ENCODE data around the gene NUP93.
"Not testable (repeated sequence)": the region's sequence is repeated elsewhere in the genome, so short reads cannot be mapped to it uniquely, and the experiment has no call there.

- TF ChIP-seq CTCF (conservative IDR thresholded peaks at IDR 0.05; ENCODE audit: low read depth in 2 of 2); REST (IDR thresholded peaks at IDR 0.05; ENCODE audit: unreplicated experiment); NANOG (IDR thresholded peaks at IDR 0.05; ENCODE audit: borderline replicate concordance); POLR2AphosphoS5 (IDR thresholded peaks at IDR 0.05; ENCODE audit: low read depth); ETS1 (IDR thresholded peaks at IDR 0.05); JUNB (IDR thresholded peaks at IDR 0.05; ENCODE audit: unreplicated experiment); EZH2 (IDR thresholded peaks at IDR 0.05; ENCODE audit: low read depth, unreplicated experiment); CREB1 (CRISPR knock-in tag; IDR thresholded peaks at IDR 0.05; ENCODE audit: low read depth); ZNF462 (CRISPR knock-in tag; IDR thresholded peaks at IDR 0.05); ZNF114 (CRISPR knock-in tag; IDR thresholded peaks at IDR 0.05); STAT1 (IDR thresholded peaks at IDR 0.05; ENCODE audit: unreplicated experiment); ZNF331 (CRISPR knock-in tag; IDR thresholded peaks at IDR 0.05; ENCODE audit: low read depth); EZH2phosphoT487 (IDR thresholded peaks at IDR 0.05; ENCODE audit: unreplicated experiment): not testable (repeated sequence)
Measured at GRCh38 chr16:56884929-56885328, 155.0 kb downstream of the NUP93 start.

All from GM23338 (cell line).